Osteoblast (primary cell): ENCODE results near the gene CACNG7. TPM values are rescaled to one million over a fixed set of nuclear protein-coding genes. Genes with fewer than 3 reads are reported as not detected.

ENCODE experiments used
- DNase-seq: peaks from one replicate; pipeline ENCODE4 v3.0.0; 2011; ENCODE audit warnings: low spot score, mixed read lengths; ENCODE audit not compliant: insufficient read length; ENCODE audit errors: missing footprints
- H2AFZ ChIP-seq: 2 replicates; pipeline ENCODE4 v1.6.0; 2011; ENCODE audit warnings: mild to moderate bottlenecking, low read length
- H3K27ac ChIP-seq: 2 replicates; pipeline ENCODE4 v1.5.1; 2011; ENCODE audit warnings: mild to moderate bottlenecking, low read depth, low read length, moderate library complexity
- H3K27me3 ChIP-seq: 2 replicates; pipeline ENCODE4 v1.6.0; 2012; ENCODE audit warnings: mild to moderate bottlenecking, control low read depth, inconsistent platforms, low read length, moderate library complexity; ENCODE audit not compliant: insufficient read depth
- H3K36me3 ChIP-seq: 2 replicates; pipeline ENCODE4 v1.5.1; 2011; ENCODE audit warnings: mild to moderate bottlenecking, low read length, control low read depth, moderate library complexity; ENCODE audit not compliant: insufficient read depth
- H3K4me1 ChIP-seq: 2 replicates; pipeline ENCODE4 v1.5.1; 2011; ENCODE audit warnings: mild to moderate bottlenecking, low read length, control low read depth, moderate library complexity; ENCODE audit not compliant: insufficient read depth
- H3K4me2 ChIP-seq: 2 replicates; pipeline ENCODE4 v1.6.0; 2011; ENCODE audit warnings: mild to moderate bottlenecking, low read length; ENCODE audit not compliant: insufficient read depth
- H3K4me3 ChIP-seq: fragments of 200-600 bp; sonication (generic); 3 replicates; pipeline ENCODE4 v1.5.1; 2012; ENCODE audit warnings: mild to moderate bottlenecking, low read length, inconsistent platforms; ENCODE audit not compliant: insufficient read depth
- H3K79me2 ChIP-seq: 2 replicates; pipeline ENCODE4 v1.6.0; 2012; ENCODE audit warnings: mild to moderate bottlenecking, low read length, control low read depth, inconsistent platforms; ENCODE audit not compliant: insufficient read depth
- H3K9me3 ChIP-seq: 2 replicates; pipeline ENCODE4 v1.5.1; 2011; ENCODE audit warnings: low read depth, low read length, control low read depth
- H4K20me1 ChIP-seq: 2 replicates; pipeline ENCODE4 v1.6.0; 2012; ENCODE audit warnings: mild to moderate bottlenecking, low read length, control low read depth; ENCODE audit not compliant: insufficient read depth
- CTCF ChIP-seq: IDR thresholded peaks from 2 replicates; pipeline ENCODE4 v1.5.1; 2011; ENCODE audit warnings: mild to moderate bottlenecking, low read depth, low read length, moderate library complexity; ENCODE audit errors: extremely low read depth
- total RNA-seq: library from RNA; depleted of rRNA; stranded (reverse); fragments of >200 nt; gene quantifications from 2 replicates; pipeline ENCODE4 v1.2.3, GENCODE V29; 2012

CACNG7 gene
- total RNA-seq, 1 donor = not detected

GRCh38 chr19:53982611-53983010 lies 73.5 kb downstream of the CACNG7 start:
- H3K4me1 ChIP-seq = peaks cover 3% of the 10 kb centered on the region
- no peak overlapping the region for H3K4me3 ChIP-seq
- peak; percentile 86 for DNase-seq
- H3K27ac ChIP-seq = no peak overlapping the region
- peaks cover 43% of the 10 kb centered on the region for H3K27me3 ChIP-seq
- H2AFZ ChIP-seq = no peak overlapping the region
- no peaks in the 10 kb centered on the region for H4K20me1 ChIP-seq
- H3K79me2 ChIP-seq = no peaks in the 10 kb centered on the region
- H3K4me2 ChIP-seq = no peak overlapping the region
- H3K36me3 ChIP-seq = no peaks in the 10 kb centered on the region
- no peak for TF ChIP-seq CTCF
- H3K9me3 ChIP-seq = no peaks in the 10 kb centered on the region

- Histone ChIP-seq H2AFZ (no peak overlapping the region), H3K79me2 (no peaks in the 10 kb centered on the region), H3K9me3 (no peaks in the 10 kb centered on the region), H3K36me3 (no peaks in the 10 kb centered on the region), H3K27me3 (peaks cover 38% of the 10 kb centered on the region), H3K27ac (no peak overlapping the region), H4K20me1 (no peaks in the 10 kb centered on the region), H3K4me3 (no peak overlapping the region), H3K4me2 (no peak overlapping the region), H3K4me1 (no peaks in the 10 kb centered on the region)
- TF ChIP-seq CTCF = no peak
- DNase-seq = peak; percentile 83
Measured at GRCh38 chr19:53983457-53984289, 74.6 kb downstream of the CACNG7 start.

DNA sequence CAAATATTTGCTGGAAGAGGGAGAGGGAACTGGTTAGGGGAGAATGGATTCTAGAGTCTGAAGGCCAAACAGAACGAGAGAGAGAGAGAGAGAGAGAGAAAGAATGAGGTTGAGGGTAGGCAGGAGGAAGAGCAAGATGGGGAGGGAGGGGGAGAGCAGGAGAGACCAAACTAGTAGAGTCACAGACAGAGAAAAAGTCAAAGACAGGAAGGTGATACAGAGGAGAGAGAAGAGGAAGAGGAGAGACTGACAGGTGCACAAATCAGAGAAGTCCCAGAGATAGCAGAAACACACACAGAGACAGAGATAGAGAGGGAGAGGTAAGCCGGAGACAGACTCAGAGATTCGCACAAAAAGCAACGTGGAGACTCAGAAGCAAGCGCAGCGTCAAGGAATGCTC lies 76.8 kb downstream of the CACNG7 start:
- Histone ChIP-seq H2AFZ (no peak overlapping the region), H3K4me2 (no peak overlapping the region), H4K20me1 (no peaks in the 10 kb centered on the region), H3K79me2 (no peaks in the 10 kb centered on the region), H3K27me3 (peaks cover 26% of the 10 kb centered on the region), H3K9me3 (no peaks in the 10 kb centered on the region), H3K4me3 (no peak overlapping the region), H3K36me3 (no peaks in the 10 kb centered on the region), H3K4me1 (no peaks in the 10 kb centered on the region), H3K27ac (no peak overlapping the region)
- DNase-seq = peak; percentile 53
- no peak for TF ChIP-seq CTCF

DNA sequence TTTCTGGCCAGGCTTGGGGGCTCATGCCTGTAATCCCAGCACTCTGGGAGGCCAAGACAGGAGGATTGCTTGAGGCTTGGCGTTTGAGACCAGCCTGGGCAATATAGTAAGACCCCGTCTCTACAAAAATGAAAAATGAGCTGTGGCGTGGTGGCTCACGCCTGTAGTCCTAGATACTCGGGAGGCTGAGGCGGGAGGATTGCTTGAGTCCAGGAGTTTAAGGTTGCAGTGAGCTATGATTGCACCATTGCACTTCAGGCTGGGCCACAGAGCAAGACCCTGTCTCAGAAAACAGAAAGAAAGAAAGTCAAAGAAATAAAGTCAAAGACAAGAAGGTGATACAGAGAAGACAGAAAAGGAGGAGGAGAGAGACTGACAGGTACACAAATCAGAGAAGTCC lies 79.9 kb downstream of the CACNG7 start:
- H2AFZ ChIP-seq = no peak overlapping the region
- no peaks in the 10 kb centered on the region for H3K4me1 ChIP-seq
- no peaks in the 10 kb centered on the region for H4K20me1 ChIP-seq
- H3K4me3 ChIP-seq = no peak overlapping the region
- H3K27ac ChIP-seq = no peak overlapping the region
- DNase-seq = no peak
- peaks cover 34% of the 10 kb centered on the region for H3K27me3 ChIP-seq
- no peaks in the 10 kb centered on the region for H3K9me3 ChIP-seq
- no peak overlapping the region for H3K4me2 ChIP-seq
- no peak for TF ChIP-seq CTCF
- H3K36me3 ChIP-seq = no peaks in the 10 kb centered on the region
- H3K79me2 ChIP-seq = no peaks in the 10 kb centered on the region
